Liver (tissue), 9 donors: ENCODE data around the gene CLCA1. TPM values are rescaled to one million over a fixed set of nuclear protein-coding genes. Genes with fewer than 3 reads are reported as not detected.

ENCODE experiments used
- DNase-seq: peaks from one replicate; pipeline ENCODE4 v3.0.0-alpha.2; 2017; ENCODE audit warnings: low spot score
- H3K27ac ChIP-seq, 2 donors: one replicate each; pipeline ENCODE4 v1.7.0; 2013; ENCODE audit warnings: inconsistent platforms in 2 of 2, low read length in 2 of 2, control low read depth in 1 of 2, low read depth in 1 of 2, mild to moderate bottlenecking in 1 of 2
- H3K27me3 ChIP-seq, 4 donors: one replicate each; pipeline versions ENCODE4 v1.6.1 to v1.7.0; 2013; ENCODE audit warnings: low read length in 3 of 4, inconsistent platforms in 1 of 4, mild to moderate bottlenecking in 1 of 4, moderate library complexity in 1 of 4; ENCODE audit not compliant: control insufficient read depth in 4 of 4, insufficient read depth in 4 of 4
- H3K36me3 ChIP-seq, 4 donors: one replicate each; pipeline versions ENCODE4 v1.6.1 to v1.7.0; 2013; ENCODE audit warnings: low read length in 3 of 4, mild to moderate bottlenecking in 3 of 4, low read depth in 1 of 4, moderate library complexity in 1 of 4; ENCODE audit not compliant: control insufficient read depth in 4 of 4, insufficient read depth in 3 of 4
- H3K4me1 ChIP-seq, 4 donors: one replicate each; pipeline versions ENCODE4 v1.6.1 to v1.7.0; 2013; ENCODE audit warnings: low read length in 3 of 4, mild to moderate bottlenecking in 3 of 4, moderate library complexity in 1 of 4; ENCODE audit not compliant: control insufficient read depth in 4 of 4, insufficient read depth in 4 of 4
- H3K4me3 ChIP-seq, 3 donors: one replicate each; pipeline versions ENCODE4 v1.6.1 to v1.7.0; 2013; ENCODE audit warnings: low read length in 3 of 3, control low read depth in 1 of 3, low read depth in 1 of 3, mild to moderate bottlenecking in 1 of 3
- H3K9ac ChIP-seq, 2 donors: one replicate each; pipeline ENCODE4 v1.7.0; 2013; ENCODE audit warnings: low read length in 2 of 2, mild to moderate bottlenecking in 2 of 2, moderate library complexity in 2 of 2, control low read depth in 1 of 2, low read depth in 1 of 2
- H3K9me3 ChIP-seq, 4 donors: one replicate each; pipeline versions ENCODE4 v1.6.1 to v1.7.0; 2013; ENCODE audit warnings: low read length in 3 of 4; ENCODE audit not compliant: control insufficient read depth in 4 of 4
- CTCF ChIP-seq: fragments of 150-350 bp; IDR thresholded peaks from 2 replicates; pipeline ENCODE4 v1.5.1; 2017; ENCODE audit warnings: improper control_type of control experiment, low read depth, low read length; ENCODE audit not compliant: missing input control
- EGR1 ChIP-seq, 2 donors: IDR thresholded peaks; 2 replicates each; pipeline ENCODE4 v1.6.1; 2016 to 2018; ENCODE audit warnings: antibody characterized with exemption in 2 of 2, low read depth in 2 of 2
- FOXA2 ChIP-seq: IDR thresholded peaks from 2 replicates; pipeline ENCODE4 v1.6.1; 2016; ENCODE audit warnings: antibody characterized with exemption
- HNF4A ChIP-seq, 2 donors: conservative IDR thresholded peaks; 2 replicates each; pipeline ENCODE4 v1.6.1; 2016; ENCODE audit warnings: antibody characterized with exemption in 2 of 2, mild to moderate bottlenecking in 2 of 2
- HNF4G ChIP-seq: IDR thresholded peaks from 2 replicates; pipeline ENCODE4 v1.6.1; 2016; ENCODE audit warnings: antibody characterized with exemption
- JUND ChIP-seq, 2 donors: IDR thresholded peaks; 2 replicates each; pipeline ENCODE4 v1.6.1; 2016; ENCODE audit warnings: antibody characterized with exemption in 2 of 2
- MAX ChIP-seq: IDR thresholded peaks from 2 replicates; pipeline ENCODE4 v1.6.1; 2016; ENCODE audit warnings: antibody characterized with exemption
- NR2F2 ChIP-seq: IDR thresholded peaks from 2 replicates; pipeline ENCODE4 v1.6.1; 2016; ENCODE audit warnings: antibody characterized with exemption
- RAD21 ChIP-seq, 2 donors: IDR thresholded peaks; 2 replicates each; pipeline ENCODE4 v1.6.1; 2016; ENCODE audit warnings: antibody characterized with exemption in 2 of 2, mild to moderate bottlenecking in 2 of 2
- RXRA ChIP-seq, 2 donors: IDR thresholded peaks; 2 replicates each; pipeline ENCODE4 v1.6.1; 2017 to 2018; ENCODE audit warnings: antibody characterized with exemption in 2 of 2, mild to moderate bottlenecking in 1 of 2
- SP1 ChIP-seq: IDR thresholded peaks from 2 replicates; pipeline ENCODE4 v1.6.1; 2018; ENCODE audit warnings: antibody characterized with exemption, mild to moderate bottlenecking
- TAF1 ChIP-seq: conservative IDR thresholded peaks from 2 replicates; pipeline ENCODE4 v1.6.1; 2016; ENCODE audit warnings: antibody characterized with exemption, mild to moderate bottlenecking
- YY1 ChIP-seq: IDR thresholded peaks from 2 replicates; pipeline ENCODE4 v1.6.1; 2016; ENCODE audit warnings: antibody characterized with exemption, mild to moderate bottlenecking
- WGBS: extraction: QIAGEN DNeasy Blood & Tissue Kit; methylation state at CpG from one replicate; pipeline ENCODE4 v1.1.7; 2013; 5-methylcytosine and 5-hydroxymethylcytosine counted together
- polyA plus RNA-seq, 2 donors: library from polyadenylated mRNA; stranded (reverse) in 1 of 2; unstranded in 1 of 2; fragments of 200-250 nt in 1 of 2; fragments of >200 nt in 1 of 2; fragmentation: Nextera tagmentation in 1 of 2; extraction: Ambion mirVana in 1 of 2; gene quantifications; one replicate each; pipeline versions ENCODE4 v1.2.1 to v1.2.3, GENCODE V29; 2013 to 2015
- total RNA-seq, 2 donors: library from RNA; depleted of rRNA; stranded (reverse); fragments of >200 nt; gene quantifications; one replicate each; pipeline ENCODE4 v1.2.3, GENCODE V29; 2014
- TF ChIP-seq, protein P1 (sequence below): IDR thresholded peaks from 2 replicates; pipeline ENCODE4 v1.6.1; 2016; ENCODE audit warnings: antibody characterized with exemption
- TF ChIP-seq, protein P2 (sequence below): IDR thresholded peaks from 2 replicates; pipeline ENCODE4 v1.6.1; 2016; ENCODE audit warnings: antibody characterized with exemption, mild to moderate bottlenecking
- donor health status: healthy.
- donor health status: healthy.
- donor health status: healthy.
- donor health status: healthy.
- donor health status: healthy.

Gene CLCA1
- total and polyA plus RNA-seq, 4 donors, result not detected

GRCh38 chr1:86449103-86449502 is 19.6 kb upstream of the CLCA1 start:
- H3K36me3 ChIP-seq, result no peaks in the 10 kb centered on the region
- TF ChIP-seq YY1 (no peak), MAX (no peak), RAD21 (IDR thresholded peaks at IDR 0.05) (no peak), SP1 (no peak), TAF1 (no peak), NR2F2 (no peak), JUND (IDR thresholded peaks at IDR 0.05) (no peak), FOXA2 (no peak)
- 89% methylated on average over 1 of the region's 1 CpG for WGBS

GRCh38 chr1:86450847-86451246 is 17.9 kb upstream of the CLCA1 start:
- Histone ChIP-seq H3K9me3 (no peaks in the 10 kb centered on the region), H3K27ac (no peak overlapping the region), H3K4me3 (no peak overlapping the region), H3K36me3 (no peaks in the 10 kb centered on the region), H3K4me1 (no peaks in the 10 kb centered on the region), H3K27me3 (no peaks in the 10 kb centered on the region), H3K9ac (no peak overlapping the region)
- DNase-seq, result no peak
- 61% methylated on average over 3 of the region's 3 CpGs for WGBS
- no peak for TF ChIP-seq RAD21 (IDR thresholded peaks at IDR 0.05)
- no peak for TF ChIP-seq HNF4G
- no peak for TF ChIP-seq SP1
- no peak for TF ChIP-seq MAX
- no peak for TF ChIP-seq HNF4A (conservative IDR thresholded peaks at IDR 0.05)
- TF ChIP-seq, protein P1, sequence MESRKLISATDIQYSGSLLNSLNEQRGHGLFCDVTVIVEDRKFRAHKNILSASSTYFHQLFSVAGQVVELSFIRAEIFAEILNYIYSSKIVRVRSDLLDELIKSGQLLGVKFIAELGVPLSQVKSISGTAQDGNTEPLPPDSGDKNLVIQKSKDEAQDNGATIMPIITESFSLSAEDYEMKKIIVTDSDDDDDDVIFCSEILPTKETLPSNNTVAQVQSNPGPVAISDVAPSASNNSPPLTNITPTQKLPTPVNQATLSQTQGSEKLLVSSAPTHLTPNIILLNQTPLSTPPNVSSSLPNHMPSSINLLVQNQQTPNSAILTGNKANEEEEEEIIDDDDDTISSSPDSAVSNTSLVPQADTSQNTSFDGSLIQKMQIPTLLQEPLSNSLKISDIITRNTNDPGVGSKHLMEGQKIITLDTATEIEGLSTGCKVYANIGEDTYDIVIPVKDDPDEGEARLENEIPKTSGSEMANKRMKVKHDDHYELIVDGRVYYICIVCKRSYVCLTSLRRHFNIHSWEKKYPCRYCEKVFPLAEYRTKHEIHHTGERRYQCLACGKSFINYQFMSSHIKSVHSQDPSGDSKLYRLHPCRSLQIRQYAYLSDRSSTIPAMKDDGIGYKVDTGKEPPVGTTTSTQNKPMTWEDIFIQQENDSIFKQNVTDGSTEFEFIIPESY, result no peak
- TF ChIP-seq YY1, result no peak
- TF ChIP-seq NR2F2, result no peak
- TF ChIP-seq, protein P2, sequence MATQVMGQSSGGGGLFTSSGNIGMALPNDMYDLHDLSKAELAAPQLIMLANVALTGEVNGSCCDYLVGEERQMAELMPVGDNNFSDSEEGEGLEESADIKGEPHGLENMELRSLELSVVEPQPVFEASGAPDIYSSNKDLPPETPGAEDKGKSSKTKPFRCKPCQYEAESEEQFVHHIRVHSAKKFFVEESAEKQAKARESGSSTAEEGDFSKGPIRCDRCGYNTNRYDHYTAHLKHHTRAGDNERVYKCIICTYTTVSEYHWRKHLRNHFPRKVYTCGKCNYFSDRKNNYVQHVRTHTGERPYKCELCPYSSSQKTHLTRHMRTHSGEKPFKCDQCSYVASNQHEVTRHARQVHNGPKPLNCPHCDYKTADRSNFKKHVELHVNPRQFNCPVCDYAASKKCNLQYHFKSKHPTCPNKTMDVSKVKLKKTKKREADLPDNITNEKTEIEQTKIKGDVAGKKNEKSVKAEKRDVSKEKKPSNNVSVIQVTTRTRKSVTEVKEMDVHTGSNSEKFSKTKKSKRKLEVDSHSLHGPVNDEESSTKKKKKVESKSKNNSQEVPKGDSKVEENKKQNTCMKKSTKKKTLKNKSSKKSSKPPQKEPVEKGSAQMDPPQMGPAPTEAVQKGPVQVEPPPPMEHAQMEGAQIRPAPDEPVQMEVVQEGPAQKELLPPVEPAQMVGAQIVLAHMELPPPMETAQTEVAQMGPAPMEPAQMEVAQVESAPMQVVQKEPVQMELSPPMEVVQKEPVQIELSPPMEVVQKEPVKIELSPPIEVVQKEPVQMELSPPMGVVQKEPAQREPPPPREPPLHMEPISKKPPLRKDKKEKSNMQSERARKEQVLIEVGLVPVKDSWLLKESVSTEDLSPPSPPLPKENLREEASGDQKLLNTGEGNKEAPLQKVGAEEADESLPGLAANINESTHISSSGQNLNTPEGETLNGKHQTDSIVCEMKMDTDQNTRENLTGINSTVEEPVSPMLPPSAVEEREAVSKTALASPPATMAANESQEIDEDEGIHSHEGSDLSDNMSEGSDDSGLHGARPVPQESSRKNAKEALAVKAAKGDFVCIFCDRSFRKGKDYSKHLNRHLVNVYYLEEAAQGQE, result no peak
- no peak for TF ChIP-seq TAF1
- no peak for TF ChIP-seq CTCF
- TF ChIP-seq RXRA (IDR thresholded peaks at IDR 0.05), result no peak
- TF ChIP-seq JUND (IDR thresholded peaks at IDR 0.05), result no peak
- no peak for TF ChIP-seq EGR1 (IDR thresholded peaks at IDR 0.05; ENCODE audit: low read depth in 2 of 2)

More at GRCh38 chr1:86449103-86449502, 19.6 kb upstream of the CLCA1 start:
- Histone ChIP-seq H3K4me1 (no peaks in the 10 kb centered on the region), H3K27me3 (no peaks in the 10 kb centered on the region), H3K27ac (no peak overlapping the region), H3K9ac (no peak overlapping the region), H3K4me3 (no peak overlapping the region), H3K9me3 (no peaks in the 10 kb centered on the region)
- DNase-seq, result no peak
